ENCODE measurements around the gene OR10V1. TPM values are rescaled to one million over a fixed set of nuclear protein-coding genes. Genes with fewer than 3 reads are reported as not detected.
A peak's percentile ranks its signal among the peaks of the same experiment; 100 is the strongest.
"Not testable (repeated sequence)": the region's sequence is repeated elsewhere in the genome, so short reads cannot be mapped to it uniquely, and the experiment has no call there.

OR10V1 gene
- total and polyA plus RNA-seq, 8 donors = not detected

- intact Hi-C loops (cut with DNase I) = no loop called here
- Histone ChIP-seq H3K36me3 (no peaks in the 10 kb centered on the region), H3K4me3 (no peak overlapping the region), H3K9me3 (no peaks in the 10 kb centered on the region), H3K27me3 (no peaks in the 10 kb centered on the region), H3K4me1 (no peaks in the 10 kb centered on the region), H3K27ac (no peak overlapping the region)
- no peak for FAIRE-seq
- TF ChIP-seq CTCF (IDR thresholded peaks at IDR 0.05) = no peak
- ATAC-seq = peak in 1 of 4 donors; percentile 38
- WGBS, 2 donors = 75 to 80% methylated on average over 5 of the region's 5 CpGs
- DNase-seq = no peak
Measured at GRCh38 chr11:59706518-59707285, 6.9 kb downstream of the OR10V1 start.

GRCh38 chr11:59705294-59705693 is 8.4 kb downstream of the OR10V1 start:
- ATAC-seq (no peak), DNase-seq (no peak), FAIRE-seq (no peak)
- 86 to 93% methylated on average over 6 of the region's 6 CpGs for WGBS, 2 donors
- Histone ChIP-seq H3K27ac (no peak overlapping the region), H3K9me3 (no peaks in the 10 kb centered on the region), H3K27me3 (no peaks in the 10 kb centered on the region), H3K4me3 (no peak overlapping the region), H3K4me1 (no peaks in the 10 kb centered on the region), H3K36me3 (no peaks in the 10 kb centered on the region)
- intact Hi-C loops (cut with DNase I) = no loop called here
- TF ChIP-seq CTCF (IDR thresholded peaks at IDR 0.05) = no peak

- intact Hi-C loops (cut with DNase I); ATAC-seq; H3K27ac ChIP-seq; H3K4me3 ChIP-seq; H3K27me3 ChIP-seq; DNase-seq; FAIRE-seq; H3K9me3 ChIP-seq; H3K4me1 ChIP-seq; H3K36me3 ChIP-seq: not testable (repeated sequence)
- WGBS, 2 donors = 81 to 100% methylated on average over 1 of the region's 1 CpG
Measured at GRCh38 chr11:59703515-59703914, 10.1 kb downstream of the OR10V1 start.

- H3K27me3 ChIP-seq; ATAC-seq; H3K9me3 ChIP-seq; H3K27ac ChIP-seq; H3K4me1 ChIP-seq; DNase-seq; H3K4me3 ChIP-seq; intact Hi-C loops (cut with DNase I); H3K36me3 ChIP-seq; FAIRE-seq: not testable (repeated sequence)
- WGBS, 2 donors = 53 to 58% methylated on average over 4 of the region's 5 CpGs
Measured at GRCh38 chr11:59700157-59700556, 13.5 kb downstream of the OR10V1 start.

GRCh38 chr11:59698506-59698905 is 15.1 kb downstream of the OR10V1 start:
- intact Hi-C loops (cut with DNase I) = no loop called here
- no peak for ATAC-seq

More at GRCh38 chr11:59698506-59698905, 15.1 kb downstream of the OR10V1 start:
- H3K36me3 ChIP-seq = no peaks in the 10 kb centered on the region
- no peaks in the 10 kb centered on the region for H3K4me1 ChIP-seq
- FAIRE-seq (no peak), DNase-seq (no peak)
- no peak for TF ChIP-seq CTCF (IDR thresholded peaks at IDR 0.05)
- H3K4me3 ChIP-seq = no peak overlapping the region
- no peaks in the 10 kb centered on the region for H3K9me3 ChIP-seq
- no peaks in the 10 kb centered on the region for H3K27me3 ChIP-seq
- no peak overlapping the region for H3K27ac ChIP-seq

Data from pancreas (tissue), 10 donors.